GM21447 (cell line): ENCODE measurements around the gene CYP2S1.
"Not testable (repeated sequence)": the region's sequence is repeated elsewhere in the genome, so short reads cannot be mapped to it uniquely, and the experiment has no call there.

Experiments used
- ATAC-seq: cut with Tn5 transposase; IDR thresholded peaks from one replicate; pipeline ENCODE4 v1.9.1; 2021; ENCODE audit not compliant: unreplicated experiment

The CYP2S1 gene

GRCh38 chr19:41192574-41193429 is at the start of gene CYP2S1:
CYP2S1 (plus strand) TSS chr19:41193219; CDS start chr19:41193265, 46 bp downstream.
- ATAC-seq = no peak

GRCh38 chr19:41144403-41144802 is 48.6 kb upstream of the CYP2S1 start:
- ATAC-seq = no peak

GRCh38 chr19:41149831-41150230 is 43.2 kb upstream of the CYP2S1 start:
- ATAC-seq = no peak

- ATAC-seq = not testable (repeated sequence)
Measured at GRCh38 chr19:41150986-41151385, 42.0 kb upstream of the CYP2S1 start.

GRCh38 chr19:41154060-41154459 is 39.0 kb upstream of the CYP2S1 start:
- no peak for ATAC-seq

- ATAC-seq = no peak
Measured at GRCh38 chr19:41156207-41156606, 36.8 kb upstream of the CYP2S1 start.

GRCh38 chr19:41159881-41160280 is 33.1 kb upstream of the CYP2S1 start:
- no peak for ATAC-seq

- ATAC-seq = no peak
Measured at GRCh38 chr19:41161903-41162302, 31.1 kb upstream of the CYP2S1 start.

GRCh38 chr19:41166944-41167804 is 25.8 kb upstream of the CYP2S1 start:
- no peak for ATAC-seq

GRCh38 chr19:41172297-41173164 is 20.5 kb upstream of the CYP2S1 start:
- ATAC-seq = no peak

- no peak for ATAC-seq
Measured at GRCh38 chr19:41174297-41174928, 18.6 kb upstream of the CYP2S1 start.

GRCh38 chr19:41175801-41176777 is 16.9 kb upstream of the CYP2S1 start:
- no peak for ATAC-seq

GRCh38 chr19:41180173-41180572 is 12.8 kb upstream of the CYP2S1 start:
- ATAC-seq = not testable (repeated sequence)

GRCh38 chr19:41186971-41187883 is 5.8 kb upstream of the CYP2S1 start:
- ATAC-seq = no peak

GRCh38 chr19:41187884-41188279 is 5.1 kb upstream of the CYP2S1 start:
- no peak for ATAC-seq

GRCh38 chr19:41189425-41190065 is 3.5 kb upstream of the CYP2S1 start:
- ATAC-seq = no peak

GRCh38 chr19:41193430-41194156 is 574 bp downstream of the CYP2S1 start:
- ATAC-seq = no peak
